CD4-positive, alpha-beta memory T cell (primary cell): ENCODE results near the gene PPP1R13B. TPM values are rescaled to one million over a fixed set of nuclear protein-coding genes. Genes with fewer than 3 reads are reported as not detected.

Experiments used
- CTCF ChIA-PET: fragments of 350-600 bp; sonication (Branson Sonifier 250); formaldehyde crosslinking; loops from one replicate; lab custom pipeline; 2021; ENCODE audit warnings: inconsistent platforms; ENCODE audit not compliant: partially characterized antibody; lab: Charles Lee
- POLR2A ChIA-PET: fragments of 350-600 bp; sonication (Branson Sonifier 250); formaldehyde crosslinking; loops from one replicate; lab custom pipeline; 2021; ENCODE audit not compliant: partially characterized antibody; lab: Charles Lee
- DNase-seq, 5 donors: peaks; one replicate each; pipeline versions ENCODE4 v3.0.0 to v3.0.0-alpha.2; 2020 to 2022; ENCODE audit warnings: mixed read lengths in 1 of 5
- H3K27ac ChIP-seq: one replicate; pipeline ENCODE4 v1.7.0; 2013; ENCODE audit warnings: low read depth, low read length
- H3K27me3 ChIP-seq: 2 replicates; pipeline ENCODE4 v1.7.0; 2013; ENCODE audit warnings: mild to moderate bottlenecking, low read length, moderate library complexity; ENCODE audit not compliant: insufficient read depth
- H3K36me3 ChIP-seq: 2 replicates; pipeline ENCODE4 v1.7.0; 2013; ENCODE audit warnings: mild to moderate bottlenecking, low read length, moderate library complexity; ENCODE audit not compliant: insufficient read depth
- H3K4me1 ChIP-seq: 2 replicates; pipeline ENCODE4 v1.7.0; 2013; ENCODE audit warnings: mild to moderate bottlenecking, low read length, moderate library complexity; ENCODE audit not compliant: insufficient read depth
- H3K4me3 ChIP-seq, 2 donors: one replicate each; pipeline ENCODE4 v1.7.0; 2013; ENCODE audit warnings: low read length in 2 of 2, mild to moderate bottlenecking in 1 of 2
- H3K9me3 ChIP-seq, 2 donors: one replicate each; pipeline ENCODE4 v1.7.0; 2013; ENCODE audit warnings: low read length in 2 of 2, control low read depth in 1 of 2; ENCODE audit not compliant: control insufficient read depth in 1 of 2
- H3K27ac Mint-ChIP-seq, 7 donors: one replicate each; pipeline ENCODE4 v1.8.0; 2020 to 2021; ENCODE audit warnings: mixed read lengths in 7 of 7, mild to moderate bottlenecking in 6 of 7, inconsistent platforms in 3 of 7, moderate library complexity in 3 of 7
- H3K27me3 Mint-ChIP-seq, 2 donors: one replicate each; pipeline ENCODE4 v1.8.0; 2020 to 2021; ENCODE audit warnings: mixed read lengths in 2 of 2
- H3K36me3 Mint-ChIP-seq, 2 donors: one replicate each; pipeline ENCODE4 v1.8.0; 2020 to 2021; ENCODE audit warnings: mixed read lengths in 2 of 2, inconsistent platforms in 1 of 2, mild to moderate bottlenecking in 1 of 2
- H3K4me1 Mint-ChIP-seq, 4 donors: one replicate each; pipeline ENCODE4 v1.8.0; 2020 to 2021; ENCODE audit warnings: mixed read lengths in 4 of 4, mild to moderate bottlenecking in 1 of 4
- H3K4me3 Mint-ChIP-seq, 8 donors: one replicate each; pipeline ENCODE4 v1.8.0; 2020 to 2021; ENCODE audit warnings: mixed read lengths in 8 of 8, mild to moderate bottlenecking in 7 of 8, moderate library complexity in 6 of 8, inconsistent platforms in 3 of 8
- H3K9me3 Mint-ChIP-seq, 8 donors: one replicate each; pipeline ENCODE4 v1.8.0; 2020 to 2021; ENCODE audit warnings: mixed read lengths in 8 of 8, mild to moderate bottlenecking in 5 of 8, inconsistent platforms in 3 of 8, moderate library complexity in 1 of 8
- intact Hi-C: fragments of 100-400 bp; cut with micrococcal nuclease; formaldehyde crosslinking; loops from one replicate; pipeline ENCODE4 v1.15.1; 2023
- polyA plus RNA-seq, 2 donors: library from polyadenylated mRNA; unstranded; fragments of 300-500 nt; fragmentation: Illumina TruSeq; gene quantifications; one replicate each; pipeline ENCODE4 v1.2.3, GENCODE V29; 2021
- total RNA-seq, 2 experiments: library from RNA; stranded (reverse); gene quantifications; one replicate each; pipeline ENCODE4 v1.2.3, GENCODE V29; 2021

PPP1R13B gene
- total and polyA plus RNA-seq, 4 experiments from 2014 or later, result 0.72 to 30.5 (median 15.7) TPM

GRCh38 chr14:103857256-103857655 is 9.9 kb upstream of the PPP1R13B start:
- Mint-ChIP-seq H3K27ac (no peak overlapping the region), H3K4me1 (peaks cover 0 to 5% (median under 1%) of the 10 kb centered on the region in 4 donors), H3K27me3 (peaks cover 0 to 6% of the 10 kb centered on the region in 2 donors), H3K9me3 (no peaks in the 10 kb centered on the region), H3K36me3 (no peaks in the 10 kb centered on the region), H3K4me3 (no peak overlapping the region)
- H3K4me1 ChIP-seq, result no peaks in the 10 kb centered on the region
- CTCF ChIA-PET, result interaction anchor here (0.7 kb wide), 2 partner anchors 49 to 1462 kb away, joined by 3 read pairs; no protein-coding TSS in a partner anchor
- no peak for DNase-seq
- POLR2A ChIA-PET, result no interaction called here
- no peak overlapping the region for H3K4me3 ChIP-seq
- H3K27me3 ChIP-seq, result no peaks in the 10 kb centered on the region
- intact Hi-C loops, result no loop called here
- H3K36me3 ChIP-seq, result no peaks in the 10 kb centered on the region
- H3K27ac ChIP-seq, result no peak overlapping the region
- H3K9me3 ChIP-seq, result no peaks in the 10 kb centered on the region

DNA sequence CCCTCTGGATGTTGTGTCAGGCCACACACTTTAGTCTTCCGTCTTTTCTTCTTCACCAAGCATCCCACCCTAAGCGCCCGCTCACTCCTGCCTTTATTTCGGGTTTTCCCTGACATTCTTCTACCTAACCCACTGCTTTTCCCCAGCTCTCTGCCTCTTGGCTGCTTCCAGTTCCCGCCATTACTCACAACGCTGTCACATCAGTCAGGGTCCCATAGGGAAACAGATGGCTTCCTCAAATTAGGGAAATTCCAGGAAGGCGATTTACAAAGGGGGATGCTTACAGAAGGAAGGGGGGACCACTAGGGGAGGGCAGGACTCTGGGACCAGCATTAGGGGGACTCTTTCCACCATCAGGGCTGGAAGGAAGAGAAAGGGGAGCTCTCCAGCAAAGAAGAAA is 9.2 kb upstream of the PPP1R13B start:
- Histone ChIP-seq H3K4me1 (no peaks in the 10 kb centered on the region), H3K27ac (no peak overlapping the region), H3K9me3 (no peaks in the 10 kb centered on the region), H3K36me3 (no peaks in the 10 kb centered on the region), H3K4me3 (no peak overlapping the region), H3K27me3 (no peaks in the 10 kb centered on the region)
- H3K27ac Mint-ChIP-seq, result peak overlapping the region in 1 of 7 donors; percentile 49
- POLR2A ChIA-PET, result no interaction called here
- peaks cover 0 to 5% (median under 1%) of the 10 kb centered on the region in 4 donors for H3K4me1 Mint-ChIP-seq
- CTCF ChIA-PET, result interaction anchor here (1.1 kb wide), 1 partner anchor 44 kb away, joined by 6 read pairs; no protein-coding TSS in a partner anchor
- no peaks in the 10 kb centered on the region for H3K36me3 Mint-ChIP-seq
- peaks cover 0 to 2% of the 10 kb centered on the region in 2 donors for H3K27me3 Mint-ChIP-seq
- no peak overlapping the region for H3K4me3 Mint-ChIP-seq
- no peak for DNase-seq
- no peaks in the 10 kb centered on the region for H3K9me3 Mint-ChIP-seq
- intact Hi-C loops, result no loop called here

DNA sequence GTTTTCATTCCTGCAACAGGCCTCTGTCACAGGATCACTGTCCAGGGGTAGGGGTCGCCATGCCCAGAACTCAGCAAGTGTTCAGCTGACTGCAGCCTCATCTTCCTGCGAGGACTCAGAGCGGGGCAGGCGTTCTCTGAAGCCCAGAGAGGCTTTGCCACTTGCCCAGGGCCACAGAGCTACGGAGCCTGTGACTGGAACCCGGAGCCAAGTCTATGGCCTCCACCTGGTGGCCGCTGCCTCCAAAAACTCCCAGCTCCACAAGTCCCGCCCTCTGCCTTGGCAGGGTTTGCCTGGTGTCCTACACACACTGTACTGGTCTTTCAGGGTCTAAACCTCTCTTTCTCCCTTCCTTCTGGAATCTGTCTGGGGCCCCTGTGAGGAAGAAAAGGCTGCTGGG is 8.7 kb upstream of the PPP1R13B start:
- Histone ChIP-seq H3K36me3 (no peaks in the 10 kb centered on the region), H3K9me3 (no peaks in the 10 kb centered on the region), H3K27ac (no peak overlapping the region), H3K27me3 (no peaks in the 10 kb centered on the region), H3K4me1 (no peaks in the 10 kb centered on the region), H3K4me3 (no peak overlapping the region)
- no peaks in the 10 kb centered on the region for H3K27me3 Mint-ChIP-seq
- no peaks in the 10 kb centered on the region for H3K9me3 Mint-ChIP-seq
- CTCF ChIA-PET, result interaction anchor here (1.1 kb wide), 1 partner anchor 45 kb away, joined by 6 read pairs; no protein-coding TSS in a partner anchor
- intact Hi-C loops, result no loop called here
- POLR2A ChIA-PET, result no interaction called here
- no peak overlapping the region for H3K27ac Mint-ChIP-seq
- DNase-seq, result no peak
- H3K36me3 Mint-ChIP-seq, result no peaks in the 10 kb centered on the region
- peaks cover 0 to 5% (median under 1%) of the 10 kb centered on the region in 4 donors for H3K4me1 Mint-ChIP-seq
- no peak overlapping the region for H3K4me3 Mint-ChIP-seq

DNA sequence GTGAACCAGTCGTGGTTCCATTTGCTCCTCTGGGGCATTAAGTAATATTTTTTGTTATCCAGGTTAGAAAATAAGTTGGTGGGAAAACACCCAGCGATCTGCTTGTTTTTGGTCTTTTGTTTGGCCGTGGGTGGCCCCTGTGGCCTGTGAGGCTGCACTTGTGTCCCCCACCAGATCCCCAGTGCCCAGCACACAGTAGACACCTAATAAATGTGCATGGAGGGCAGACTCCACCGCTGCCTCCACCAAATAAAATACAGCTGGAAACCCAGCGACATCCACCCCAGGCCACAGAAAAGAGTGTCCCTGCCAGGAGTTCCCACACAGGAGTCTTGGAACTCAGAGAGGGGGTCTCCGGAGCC is 8.3 kb upstream of the PPP1R13B start:
- Histone ChIP-seq H3K36me3 (no peaks in the 10 kb centered on the region), H3K4me1 (no peaks in the 10 kb centered on the region), H3K4me3 (no peak overlapping the region), H3K9me3 (no peaks in the 10 kb centered on the region), H3K27me3 (no peaks in the 10 kb centered on the region), H3K27ac (no peak overlapping the region)
- peaks cover 0 to 5% (median under 1%) of the 10 kb centered on the region in 4 donors for H3K4me1 Mint-ChIP-seq
- H3K4me3 Mint-ChIP-seq, result no peak overlapping the region
- no peaks in the 10 kb centered on the region for H3K36me3 Mint-ChIP-seq
- CTCF ChIA-PET, result interaction anchor here (1.1 kb wide), 1 partner anchor 45 kb away, joined by 6 read pairs; no protein-coding TSS in a partner anchor
- H3K9me3 Mint-ChIP-seq, result no peaks in the 10 kb centered on the region
- POLR2A ChIA-PET, result no interaction called here
- intact Hi-C loops, result no loop called here
- no peaks in the 10 kb centered on the region for H3K27me3 Mint-ChIP-seq
- H3K27ac Mint-ChIP-seq, result no peak overlapping the region
- DNase-seq, result no peak

DNA sequence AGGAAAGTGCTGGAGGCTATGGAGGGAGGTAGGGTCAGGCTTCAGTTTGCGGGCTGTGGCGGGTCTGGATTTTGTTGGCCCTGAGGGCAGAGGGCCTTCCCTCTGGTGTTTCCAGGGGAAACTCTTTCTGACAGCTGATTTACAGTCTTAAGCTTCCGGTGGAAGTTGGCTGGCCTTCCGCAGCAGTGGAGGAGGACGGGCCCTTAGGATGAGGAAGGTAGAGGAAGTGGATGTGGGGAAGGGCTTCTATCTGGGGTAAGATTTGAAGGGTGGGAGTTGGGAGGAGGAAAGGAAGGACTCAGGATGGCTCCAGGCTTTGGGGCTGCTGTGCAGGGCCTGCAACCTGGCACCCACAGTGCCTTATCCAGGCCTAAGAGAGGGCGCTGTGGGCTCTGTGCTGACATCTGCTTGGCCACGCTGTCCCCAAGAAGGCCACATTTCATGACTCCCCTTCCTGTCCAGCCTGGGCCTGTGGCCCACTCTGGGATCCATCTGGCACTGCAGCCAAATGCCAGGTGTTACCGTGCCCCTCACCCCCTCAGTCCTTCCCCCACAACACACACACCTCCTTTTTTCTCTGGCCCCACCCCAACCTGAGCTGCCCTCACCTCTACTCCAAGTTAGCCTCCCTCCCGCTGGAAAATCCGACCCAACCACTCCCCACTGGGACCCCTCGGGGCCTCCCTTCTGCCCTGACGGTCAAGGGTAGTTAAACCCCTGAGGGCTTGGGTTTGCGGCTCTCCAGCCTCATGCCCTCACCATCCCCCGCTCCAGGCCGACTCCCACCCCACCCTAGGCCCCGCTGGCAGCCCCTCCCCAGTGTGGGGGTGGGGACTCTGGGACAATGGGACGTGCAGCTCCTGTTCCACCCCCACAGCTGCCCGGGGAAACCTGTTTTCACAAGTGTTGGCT is 7.7 kb upstream of the PPP1R13B start:
- H3K36me3 ChIP-seq, result no peaks in the 10 kb centered on the region
- no peaks in the 10 kb centered on the region for H3K9me3 Mint-ChIP-seq
- H3K27ac ChIP-seq, result no peak overlapping the region
- H3K9me3 ChIP-seq, result no peaks in the 10 kb centered on the region
- ChIA-PET CTCF (interaction anchor here (0.8 kb wide), 1 partner anchor 55 kb away, joined by 3 read pairs; no protein-coding TSS in a partner anchor), POLR2A (no interaction called here)
- no peaks in the 10 kb centered on the region for H3K4me1 ChIP-seq
- peaks cover 0 to 5% (median under 1%) of the 10 kb centered on the region in 4 donors for H3K4me1 Mint-ChIP-seq
- no peaks in the 10 kb centered on the region for H3K36me3 Mint-ChIP-seq
- no peak overlapping the region for H3K4me3 ChIP-seq
- H3K27ac Mint-ChIP-seq, result peak overlapping the region in 3 of 7 donors; percentile 18 to 79 (median 48)
- no peak overlapping the region for H3K4me3 Mint-ChIP-seq
- no peaks in the 10 kb centered on the region for H3K27me3 Mint-ChIP-seq
- no peak for DNase-seq
- intact Hi-C loops, result no loop called here
- no peaks in the 10 kb centered on the region for H3K27me3 ChIP-seq

DNA sequence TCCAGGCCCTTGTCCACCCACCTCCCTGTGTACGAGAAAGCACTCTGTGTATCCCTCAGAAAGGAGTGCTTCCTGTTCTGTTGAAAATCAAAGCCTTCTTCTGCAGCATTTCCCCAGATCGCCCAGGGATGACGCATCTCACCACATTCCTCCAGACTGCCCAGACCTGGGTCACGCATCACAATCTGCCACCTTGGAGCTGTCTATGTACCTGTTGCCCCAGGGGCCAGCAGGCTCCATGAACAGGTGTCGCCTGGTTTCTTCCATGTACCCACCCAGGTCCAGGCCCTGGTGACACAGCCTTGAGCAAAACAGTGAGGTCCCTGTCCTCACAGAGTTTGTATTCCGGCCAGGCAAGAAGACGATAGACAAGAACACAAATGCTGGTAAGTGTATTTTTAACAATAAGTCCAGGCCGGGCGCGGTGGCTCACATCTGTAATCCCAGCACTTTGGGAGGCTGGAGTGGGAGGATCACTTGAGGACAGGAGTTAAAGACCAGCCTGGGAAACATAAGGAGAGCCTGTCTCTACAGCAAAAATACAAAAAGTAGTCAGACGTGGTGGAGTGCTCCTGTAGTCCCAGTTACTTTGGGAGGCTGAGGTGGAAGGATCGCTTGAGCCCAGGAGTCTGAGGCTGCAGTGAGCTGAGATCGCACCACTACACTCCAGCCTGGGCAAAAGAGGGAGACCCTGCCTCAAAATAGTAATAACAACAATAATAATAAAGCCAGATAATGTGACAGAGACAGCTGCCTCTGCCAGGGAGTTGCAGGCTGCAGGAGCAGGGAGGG is 6.8 kb upstream of the PPP1R13B start:
- H3K9me3 ChIP-seq, result no peaks in the 10 kb centered on the region
- Mint-ChIP-seq H3K9me3 (no peaks in the 10 kb centered on the region), H3K4me3 (no peak overlapping the region), H3K4me1 (peaks cover 0 to 10% (median under 1%) of the 10 kb centered on the region in 4 donors), H3K27ac (peak overlapping the region in 1 of 7 donors; percentile 85), H3K36me3 (no peaks in the 10 kb centered on the region), H3K27me3 (no peaks in the 10 kb centered on the region)
- no peaks in the 10 kb centered on the region for H3K4me1 ChIP-seq
- no peak overlapping the region for H3K27ac ChIP-seq
- intact Hi-C loops, result no loop called here
- no peak for DNase-seq
- H3K36me3 ChIP-seq, result no peaks in the 10 kb centered on the region
- ChIA-PET CTCF (interaction anchor here (0.8 kb wide), 1 partner anchor 55 kb away, joined by 3 read pairs; no protein-coding TSS in a partner anchor), POLR2A (no interaction called here)
- H3K4me3 ChIP-seq, result no peak overlapping the region
- no peaks in the 10 kb centered on the region for H3K27me3 ChIP-seq
